GM18517 (cell line): ENCODE measurements around the gene PRKG1.

Experiments
- ATAC-seq: cut with Tn5 transposase; IDR thresholded peaks from one replicate; pipeline ENCODE4 v1.9.1; 2021; ENCODE audit warnings: mild to moderate bottlenecking, moderate library complexity; ENCODE audit not compliant: unreplicated experiment

Gene PRKG1

DNA sequence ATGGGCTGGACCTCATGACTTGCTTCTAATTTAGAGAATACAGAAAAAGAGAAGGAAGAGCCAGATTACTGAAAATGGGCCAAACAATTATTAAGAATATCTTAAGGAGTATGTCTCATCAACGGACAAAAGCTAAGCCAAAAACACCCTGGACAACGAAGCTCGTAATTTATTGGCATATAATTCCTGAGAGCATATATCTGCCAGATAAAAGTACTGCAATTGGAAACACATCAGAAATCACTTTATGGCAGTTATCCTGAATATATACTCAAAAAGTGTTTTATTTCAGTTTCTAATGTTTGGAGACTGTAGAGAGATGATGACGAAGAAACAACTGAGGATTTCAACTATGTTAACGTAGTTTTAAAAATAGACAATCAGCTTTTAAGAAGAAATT lies 413.3 kb downstream of the PRKG1 start:
- ATAC-seq = no peak

DNA sequence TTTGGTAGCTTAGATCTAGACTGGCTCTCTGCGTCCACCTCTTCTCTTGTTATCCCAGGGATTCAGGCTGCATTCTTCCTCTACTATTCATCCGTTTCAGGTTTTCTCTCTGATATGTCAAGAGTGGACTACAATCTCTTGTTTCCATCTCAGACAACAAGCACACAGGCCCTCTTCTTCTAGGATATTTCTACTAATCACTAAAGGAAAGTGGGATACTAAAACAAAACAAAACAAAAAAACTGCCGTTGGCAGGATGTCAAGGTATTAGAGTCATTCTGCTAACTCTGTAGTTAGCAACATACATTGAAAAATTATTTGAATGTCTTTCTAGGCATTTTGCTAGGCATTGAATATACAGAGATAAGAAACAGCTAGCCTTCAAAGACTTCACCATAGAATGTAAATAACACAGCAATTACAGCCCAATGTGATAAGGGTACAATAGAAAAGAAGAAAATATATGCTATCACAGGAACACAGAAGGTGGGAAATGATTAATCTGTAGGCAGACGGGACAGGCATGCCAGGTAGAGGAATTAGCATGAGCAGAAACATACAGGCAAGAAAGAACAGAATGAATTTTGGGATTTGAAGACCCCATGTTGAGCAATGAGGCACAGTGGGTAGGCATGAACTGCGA lies 414.6 kb downstream of the PRKG1 start:
- no peak for ATAC-seq

DNA sequence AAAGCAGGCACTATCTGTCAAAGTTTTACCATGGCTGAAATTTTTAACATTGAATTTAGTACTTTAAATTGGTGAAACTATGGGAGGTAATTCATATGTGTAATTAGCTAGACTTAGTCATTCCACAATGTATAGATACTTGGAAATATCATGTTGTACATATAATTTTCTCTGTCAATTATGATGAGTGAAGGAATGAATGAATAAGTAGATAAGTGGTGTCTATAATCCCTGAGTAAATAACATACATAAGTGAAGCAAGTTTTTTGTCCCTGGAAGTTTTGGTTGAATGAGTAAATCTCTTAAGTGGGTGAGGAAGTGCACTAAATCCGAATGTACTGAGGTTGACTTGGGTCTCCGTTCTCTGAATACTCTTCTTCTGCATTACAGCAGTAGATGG lies 424.1 kb downstream of the PRKG1 start:
- no peak for ATAC-seq

DNA sequence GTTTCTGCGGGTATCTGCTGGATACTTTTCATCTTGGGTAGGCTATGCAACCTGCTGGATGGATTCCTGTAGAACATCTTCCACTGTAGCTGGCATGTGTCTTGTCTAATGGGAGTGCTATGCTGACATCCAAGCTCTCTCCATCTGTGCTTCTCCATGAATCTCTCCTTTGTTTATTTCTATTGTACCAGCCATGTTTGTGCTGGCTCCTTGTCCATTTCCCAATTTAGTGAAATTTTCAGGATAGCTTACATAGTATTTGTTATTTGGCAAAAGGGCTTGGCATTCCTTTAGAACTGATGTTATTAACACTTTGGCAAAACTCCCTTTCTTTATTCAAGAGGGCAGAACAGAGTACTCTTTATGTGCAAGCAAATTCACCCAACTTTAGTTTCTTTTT lies 427.1 kb downstream of the PRKG1 start:
- ATAC-seq = no peak

DNA sequence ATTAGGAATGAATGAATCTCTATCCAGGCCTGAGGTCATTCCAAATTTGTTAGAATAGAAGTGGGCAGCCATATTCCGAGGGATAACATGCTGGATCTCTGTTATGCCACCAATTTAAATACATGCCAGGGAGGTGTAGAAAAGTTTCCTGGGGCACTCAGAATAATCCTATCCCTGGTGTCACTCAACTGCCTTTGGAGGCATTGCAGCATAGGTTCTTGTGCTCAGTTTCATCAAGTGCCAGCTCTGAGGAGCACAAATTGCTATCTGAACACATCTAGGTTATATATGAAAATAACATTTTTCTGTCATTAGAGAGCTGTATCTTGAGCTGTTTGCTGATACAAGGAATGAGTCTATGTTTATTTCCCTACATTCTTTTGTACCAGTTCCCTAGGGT lies 427.8 kb downstream of the PRKG1 start:
- no peak for ATAC-seq

DNA sequence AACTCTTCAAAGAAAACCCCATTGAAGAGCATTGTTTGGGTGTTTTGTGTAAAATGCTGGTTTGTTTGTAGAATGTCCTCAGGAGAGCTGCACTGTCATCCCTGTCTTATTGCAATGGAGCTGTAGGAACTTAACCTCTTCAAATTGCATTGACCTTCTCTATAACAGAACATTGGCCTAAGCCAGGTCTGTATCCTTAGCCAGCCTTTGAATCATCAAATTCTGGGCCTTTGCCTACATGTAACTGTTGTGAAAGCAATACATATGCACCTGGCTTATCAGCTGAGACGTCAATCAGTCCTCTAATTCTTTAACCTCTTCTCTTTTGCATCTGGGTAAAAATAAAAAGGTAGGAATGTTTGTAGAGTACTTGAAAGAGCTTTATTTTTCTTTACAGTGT lies 429.1 kb downstream of the PRKG1 start:
- ATAC-seq = no peak

DNA sequence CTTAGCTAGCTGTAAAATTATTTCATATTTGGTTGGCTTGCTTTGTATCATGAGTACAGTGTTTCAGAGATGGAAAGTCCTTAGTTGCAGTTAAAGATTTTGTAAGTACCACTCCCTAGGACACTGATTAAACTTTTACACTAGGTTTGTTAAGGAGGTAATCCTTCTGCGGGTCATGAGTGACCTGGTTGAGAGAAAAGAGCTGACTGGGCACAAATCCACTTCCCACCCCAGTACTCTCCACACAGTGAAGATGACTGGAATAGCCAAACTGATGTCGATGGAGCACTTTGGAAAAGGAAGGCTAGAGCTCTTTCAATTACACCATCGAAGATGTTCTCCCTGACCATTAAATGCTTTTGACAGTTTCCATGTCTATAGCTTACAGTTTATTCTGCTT lies 433.2 kb downstream of the PRKG1 start:
- no peak for ATAC-seq

DNA sequence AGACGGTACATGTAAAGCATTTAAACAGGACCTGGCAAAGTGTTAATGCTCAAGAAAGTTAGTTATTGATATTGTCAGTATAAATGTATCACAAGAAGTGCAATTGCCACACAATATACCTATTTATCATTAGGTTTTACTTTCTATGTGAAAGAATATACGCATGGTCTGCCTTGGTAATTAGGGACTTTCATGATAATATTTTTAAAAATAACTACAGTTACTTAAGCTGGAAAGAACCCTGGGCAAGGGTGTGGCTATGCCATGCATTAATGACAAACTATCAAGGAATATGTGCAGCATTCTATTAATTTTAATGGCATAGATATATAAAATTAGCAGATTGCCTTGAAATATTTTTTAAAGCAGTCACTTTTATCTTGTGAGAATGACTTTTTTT lies 433.9 kb downstream of the PRKG1 start:
- no peak for ATAC-seq

DNA sequence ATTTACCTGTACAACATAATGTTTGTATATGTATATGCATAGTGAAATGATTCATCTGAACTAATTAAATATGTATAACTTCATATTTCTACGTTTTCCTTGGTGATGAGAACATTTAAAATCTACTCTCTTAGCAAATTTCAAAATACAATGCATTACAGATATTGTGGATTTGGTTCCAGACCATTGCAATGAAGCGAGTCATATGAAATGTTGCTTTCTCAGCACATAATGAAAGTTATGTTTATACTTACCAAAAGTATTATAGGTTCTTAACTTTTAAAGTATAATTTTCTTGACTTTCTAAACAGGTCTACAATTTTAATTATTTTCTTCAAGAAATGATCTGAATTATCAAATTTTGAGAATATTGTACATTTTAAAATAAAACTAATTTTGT lies 435.9 kb downstream of the PRKG1 start:
- ATAC-seq = no peak

DNA sequence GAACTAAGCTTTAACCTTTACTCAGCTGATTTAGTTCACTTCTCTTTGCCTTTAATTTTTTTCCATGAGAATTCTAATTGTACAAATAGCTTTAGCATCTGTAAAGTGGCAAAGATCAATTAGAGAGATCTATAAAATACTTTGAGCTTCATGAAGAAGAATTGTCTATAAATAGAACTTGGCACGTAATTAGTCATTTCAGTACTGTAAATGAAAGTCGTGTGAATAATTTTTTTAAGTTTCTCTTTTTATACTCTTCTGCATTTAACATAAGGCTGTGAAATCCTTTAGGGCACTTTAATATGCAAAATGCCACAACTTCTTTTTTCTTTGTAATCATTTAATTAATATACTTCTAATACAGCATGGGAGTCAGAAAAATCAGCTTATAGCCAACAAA lies 447.3 kb downstream of the PRKG1 start:
- no peak for ATAC-seq

DNA sequence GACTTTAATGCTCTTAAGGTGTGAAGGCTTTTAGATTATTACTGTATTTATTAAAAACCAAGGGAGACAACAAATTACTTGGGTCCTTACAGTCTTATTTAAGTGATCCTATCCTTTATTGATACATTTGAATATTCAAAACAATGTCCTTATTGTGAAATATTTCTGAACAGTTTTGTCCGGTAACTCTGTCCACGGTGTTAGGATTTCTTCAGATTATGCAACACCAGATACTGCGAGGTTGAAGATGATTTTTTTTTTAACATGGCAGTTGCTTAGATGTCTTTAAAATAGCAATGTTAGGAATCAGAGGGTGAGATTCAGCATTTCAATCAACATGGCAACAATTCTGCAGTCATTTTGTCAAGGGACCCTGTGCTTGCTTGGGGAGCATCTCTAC lies 448.6 kb downstream of the PRKG1 start:
- no peak for ATAC-seq

DNA sequence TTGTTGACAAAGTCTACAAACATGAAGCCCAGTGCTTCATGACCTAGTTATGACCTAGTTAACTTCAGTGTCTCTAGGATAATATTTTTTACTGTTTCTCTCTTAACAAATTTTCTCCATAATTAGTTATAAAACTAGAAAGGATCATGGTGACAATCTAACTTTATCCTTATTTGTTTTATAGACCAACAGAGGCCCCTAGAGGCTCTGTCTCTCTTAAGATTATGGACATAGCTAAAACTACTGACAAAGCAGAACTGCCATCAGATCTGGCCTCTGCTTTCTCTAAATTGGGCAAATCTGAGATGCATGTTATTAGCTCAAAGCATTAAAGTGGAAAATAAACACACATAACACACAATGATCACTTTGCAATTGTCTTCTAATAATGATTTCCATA lies 449.2 kb downstream of the PRKG1 start:
- ATAC-seq = no peak

DNA sequence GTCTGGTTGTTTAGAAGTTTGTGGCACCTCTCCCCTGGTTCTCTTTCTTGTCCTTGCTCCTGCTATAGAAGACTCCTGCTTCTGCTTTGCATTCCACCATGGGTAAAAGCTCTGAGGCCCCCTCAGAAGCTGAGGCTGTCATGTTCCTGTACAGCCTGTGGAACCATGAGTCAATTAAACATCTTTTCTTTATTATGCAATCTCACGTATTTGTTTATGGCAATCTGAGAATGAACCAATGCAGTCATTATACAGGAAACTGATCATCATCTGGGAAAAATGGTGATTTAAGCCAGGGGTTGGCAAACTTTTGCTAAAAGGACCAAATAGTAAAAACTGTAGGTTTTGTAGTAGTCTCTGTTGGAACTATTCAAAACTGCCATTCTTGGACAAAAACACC lies 449.8 kb downstream of the PRKG1 start:
- ATAC-seq = no peak

DNA sequence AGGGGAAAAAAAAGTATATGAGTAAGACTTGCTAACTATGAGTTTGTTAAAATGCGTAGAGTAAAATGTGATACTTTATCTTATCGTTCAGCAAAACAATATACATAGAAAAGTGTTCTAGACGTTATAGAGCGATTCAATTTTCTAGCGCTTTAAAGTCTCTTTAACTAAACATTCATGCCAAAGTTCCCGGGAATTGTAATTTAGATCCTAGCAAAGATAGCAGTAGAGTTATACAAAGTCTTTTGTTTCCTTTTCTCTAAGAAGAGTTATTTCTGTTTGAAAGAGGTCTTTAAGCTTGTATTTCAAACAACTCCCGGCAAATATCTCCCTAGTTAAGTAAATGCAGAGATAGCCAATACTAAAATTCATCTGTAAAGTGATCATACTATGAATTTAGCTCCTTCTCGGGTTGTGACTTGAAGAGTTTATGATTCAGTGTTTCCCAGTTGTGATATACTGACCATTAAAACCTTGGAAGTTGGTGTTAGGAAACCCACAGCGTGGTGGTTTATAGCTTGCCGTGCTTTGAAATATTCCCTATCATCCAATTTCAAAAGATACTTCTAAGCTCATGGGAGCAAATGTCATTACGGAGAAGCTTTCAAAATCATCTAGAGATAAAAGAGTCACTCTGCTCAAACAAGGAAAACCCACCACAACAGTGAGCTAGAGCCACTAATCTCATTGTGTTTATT lies 453.4 kb downstream of the PRKG1 start:
- ATAC-seq = no peak

DNA sequence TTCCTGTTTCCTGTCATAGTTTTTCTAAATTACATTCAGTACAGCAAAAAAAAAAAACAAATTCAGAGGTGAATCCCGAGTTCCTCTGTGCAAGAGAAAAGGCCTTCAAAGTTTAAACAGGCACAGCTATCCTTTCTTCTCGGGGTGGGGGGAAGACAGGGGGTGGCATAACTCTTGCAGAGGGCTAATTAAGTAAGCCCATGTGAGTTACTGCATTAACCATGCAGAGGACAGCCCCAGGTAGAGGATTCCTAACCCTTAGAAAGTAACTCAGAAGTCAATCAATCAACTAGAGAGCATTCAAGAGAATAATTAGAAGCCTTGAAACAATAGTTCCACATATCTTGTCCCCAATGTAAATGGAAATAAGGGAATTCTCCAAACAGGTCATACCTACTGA lies 454.2 kb downstream of the PRKG1 start:
- no peak for ATAC-seq

DNA sequence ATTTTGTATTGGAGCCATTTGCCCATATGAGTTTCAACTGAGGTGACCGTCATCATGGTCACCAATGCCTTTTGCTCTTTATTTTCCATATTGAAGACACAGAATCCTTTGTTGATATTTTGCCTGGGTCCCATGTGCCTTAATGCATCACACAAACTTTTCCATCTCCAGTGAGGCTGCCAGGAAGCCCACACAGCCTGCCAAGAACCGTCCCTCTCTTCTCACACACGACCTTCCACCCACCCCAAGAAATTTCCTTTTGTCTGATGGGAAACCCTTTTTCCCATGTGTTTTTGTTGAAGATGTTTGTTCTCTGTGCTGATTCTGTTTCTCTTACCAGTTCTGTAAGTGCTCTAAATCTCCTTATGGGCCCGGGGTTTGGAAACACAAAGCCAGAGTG lies 456.3 kb downstream of the PRKG1 start:
- no peak for ATAC-seq

DNA sequence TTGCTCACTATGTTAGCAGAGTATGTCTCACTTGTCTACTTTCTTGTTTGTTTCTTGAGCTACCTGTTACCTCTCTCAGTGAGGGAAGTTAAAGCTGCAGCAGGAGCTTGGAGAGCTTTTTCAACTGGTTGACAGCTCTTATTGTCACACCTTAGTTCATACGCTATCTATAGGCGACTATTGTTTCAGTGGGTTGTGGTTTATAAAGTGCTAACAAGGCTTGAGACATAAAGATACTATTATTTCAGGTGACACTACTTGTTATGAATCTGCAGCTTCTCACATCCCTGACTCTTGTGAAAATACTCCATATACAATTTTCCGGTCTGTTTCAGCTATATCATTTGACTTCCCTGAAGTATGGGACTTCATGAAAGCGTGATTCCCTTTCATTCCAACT lies 457.8 kb downstream of the PRKG1 start:
- ATAC-seq = no peak

DNA sequence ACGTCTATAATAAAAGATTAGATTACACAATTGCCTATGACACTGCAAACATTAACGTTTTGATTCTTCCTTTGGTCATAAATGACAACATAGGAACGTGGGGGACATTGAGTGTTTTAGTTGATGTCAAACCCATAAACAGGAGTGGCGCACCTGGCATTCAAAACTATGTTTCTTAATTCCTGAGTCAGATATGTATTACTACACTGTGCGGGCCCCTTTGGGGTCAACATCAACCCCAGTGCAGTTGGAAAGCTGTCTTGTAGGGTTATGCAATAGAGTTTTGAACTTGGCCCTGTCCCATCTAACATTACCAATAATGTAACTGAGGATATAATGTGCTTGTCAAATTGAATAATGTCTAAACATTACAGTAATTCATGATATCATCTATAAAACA lies 468.6 kb downstream of the PRKG1 start:
- no peak for ATAC-seq

DNA sequence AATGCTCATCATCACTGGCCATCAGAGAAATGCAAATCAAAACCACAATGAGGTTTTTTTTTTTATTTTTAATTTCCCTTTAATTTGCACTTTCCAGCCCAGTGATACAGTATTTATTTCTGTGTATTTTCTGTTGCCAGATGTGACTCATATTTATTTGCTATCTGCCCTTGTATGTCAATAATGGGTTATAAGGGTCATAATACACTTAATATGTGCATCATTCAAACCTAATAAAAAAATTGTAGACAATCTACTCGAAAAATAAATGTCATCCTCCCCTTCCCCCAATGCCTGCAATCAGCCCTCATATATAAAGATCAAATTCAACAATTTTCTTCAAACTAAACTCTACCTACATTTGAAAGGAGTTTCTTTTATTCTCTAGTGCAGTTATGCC lies 470.6 kb downstream of the PRKG1 start:
- no peak for ATAC-seq

DNA sequence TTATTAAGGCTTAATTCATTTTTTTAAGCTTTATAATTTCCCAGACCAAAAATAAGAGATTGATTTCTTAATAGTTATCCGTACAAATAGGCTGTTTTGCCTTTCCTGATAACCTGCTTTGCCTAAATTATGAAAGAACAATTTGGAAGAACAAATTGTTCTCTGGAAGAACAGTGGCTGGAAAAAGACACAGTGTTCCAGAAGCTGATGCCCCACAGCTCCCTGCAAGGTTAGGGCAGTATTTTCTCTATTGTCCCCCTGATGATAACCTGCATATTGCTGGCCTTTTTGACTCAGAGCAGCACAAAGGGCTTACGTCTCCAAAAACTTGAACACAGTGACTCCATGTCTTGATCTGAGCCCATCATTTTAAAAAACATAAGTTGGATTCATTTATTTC lies 473.7 kb downstream of the PRKG1 start:
- ATAC-seq = no peak

DNA sequence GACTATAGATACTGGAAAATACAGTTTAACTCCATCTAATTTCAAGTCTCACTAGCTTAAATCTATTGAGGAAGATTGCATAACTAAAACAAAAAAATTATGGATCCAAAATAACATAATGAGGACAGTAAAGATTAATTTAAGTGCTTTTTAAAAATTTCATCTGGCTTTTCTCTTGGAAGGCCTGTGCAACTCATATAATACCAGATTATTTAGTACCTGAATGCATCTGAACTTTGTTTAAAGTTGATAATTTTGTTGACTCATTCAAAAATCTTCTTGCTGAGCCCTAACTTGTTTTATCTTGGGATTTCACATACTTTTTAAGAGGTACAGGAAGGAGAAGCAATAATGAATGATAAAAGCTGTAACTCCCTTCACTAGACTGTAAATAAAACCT lies 478.6 kb downstream of the PRKG1 start:
- ATAC-seq = no peak

DNA sequence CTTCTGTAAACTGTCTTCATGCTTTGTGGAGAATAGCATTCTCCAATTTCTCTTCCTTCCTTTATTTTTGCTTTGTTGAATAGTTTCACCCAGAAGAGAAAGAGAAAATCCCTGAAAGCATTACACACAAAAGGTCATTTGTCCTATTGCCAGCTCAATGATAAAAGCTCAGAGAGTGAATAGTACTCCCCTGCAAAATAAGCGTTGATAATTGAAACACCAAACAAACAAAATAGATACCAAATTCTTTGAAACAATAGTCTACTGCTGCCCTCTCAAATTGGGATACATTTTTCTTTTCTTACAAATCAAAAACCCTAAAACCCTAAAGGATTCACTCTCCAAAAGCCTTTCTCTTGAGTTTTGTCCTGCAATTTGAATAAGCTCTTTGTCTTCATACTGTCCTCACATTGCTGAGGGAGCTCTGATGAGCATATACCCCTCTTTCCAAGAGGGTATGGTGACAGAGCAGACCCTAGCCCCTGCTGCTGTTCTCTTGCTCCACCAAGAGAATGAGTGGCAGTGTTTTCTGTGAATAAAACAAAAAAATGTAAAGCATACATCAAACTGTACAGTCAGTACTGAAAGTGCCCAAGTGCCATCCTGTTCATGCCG lies 490.7 kb downstream of the PRKG1 start:
- no peak for ATAC-seq

DNA sequence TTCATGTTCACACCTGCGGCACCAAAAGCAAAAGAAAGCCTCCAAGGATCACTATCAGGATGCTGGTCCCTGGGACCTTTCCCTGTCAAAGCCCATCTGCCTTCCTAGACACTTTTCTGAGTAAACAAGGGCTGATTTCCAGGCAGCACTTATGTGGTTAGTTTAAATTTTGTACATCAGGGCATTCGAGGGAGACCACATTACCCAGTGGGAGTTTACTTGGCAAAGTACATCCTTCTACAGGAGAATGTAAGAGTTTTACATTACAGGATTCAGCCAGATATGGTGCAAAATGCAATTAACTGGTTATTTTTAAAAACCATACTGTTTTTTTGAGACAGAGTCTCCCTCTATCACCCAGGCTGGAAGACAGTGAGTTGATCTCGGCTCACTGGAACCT lies 493.0 kb downstream of the PRKG1 start:
- ATAC-seq = no peak
